Panc1 (cell line): ENCODE results near the gene ADARB2.

Source experiments
- POLR2AphosphoS5 ChIP-seq: IDR thresholded peaks from 2 replicates; pipeline ENCODE4 v1.6.1; 2012; ENCODE audit warnings: mild to moderate bottlenecking, low read depth, low read length, moderate library complexity
- SIN3A ChIP-seq: IDR thresholded peaks from 2 replicates; pipeline ENCODE4 v1.6.1; 2012; ENCODE audit warnings: low read depth, mild to moderate bottlenecking, low read length, moderate library complexity, borderline replicate concordance; ENCODE audit not compliant: insufficient read depth
- TCF7L2 ChIP-seq: IDR thresholded peaks from 2 replicates; pipeline ENCODE4 v1.6.1; 2011; ENCODE audit warnings: mild to moderate bottlenecking, low read depth, low read length, inconsistent platforms
- TF ChIP-seq, protein P1 (sequence below): fragments of 450-650 bp; IDR thresholded peaks from 2 replicates; pipeline ENCODE4 v1.5.1; 2017; ENCODE audit warnings: mild to moderate bottlenecking
- TF ChIP-seq, protein P2 (sequence below), 2 experiments: IDR thresholded peaks; 2 replicates each; pipeline ENCODE4 v1.6.1; 2011 to 2012; ENCODE audit warnings: low read depth in 2 of 2, control low read depth in 1 of 2, low read length in 1 of 2, mild to moderate bottlenecking in 1 of 2, moderate library complexity in 1 of 2; ENCODE audit not compliant: insufficient read depth in 1 of 2

DNA sequence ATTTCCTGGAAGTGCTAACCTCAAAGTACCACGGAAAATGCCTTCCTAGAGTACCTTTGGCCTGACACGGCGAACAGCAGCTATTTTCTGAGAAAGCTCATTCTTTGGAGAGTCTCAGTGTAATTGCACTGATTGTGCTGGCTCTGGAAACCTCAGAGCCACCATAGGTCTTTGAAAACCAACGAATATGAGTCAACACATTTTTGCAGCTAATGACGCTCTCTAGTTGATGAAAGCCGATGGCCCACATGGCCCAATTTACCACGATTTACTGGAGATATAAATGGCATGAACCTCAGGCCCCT lies 187.1 kb downstream of the ADARB2 start:
- TF ChIP-seq, protein P1, sequence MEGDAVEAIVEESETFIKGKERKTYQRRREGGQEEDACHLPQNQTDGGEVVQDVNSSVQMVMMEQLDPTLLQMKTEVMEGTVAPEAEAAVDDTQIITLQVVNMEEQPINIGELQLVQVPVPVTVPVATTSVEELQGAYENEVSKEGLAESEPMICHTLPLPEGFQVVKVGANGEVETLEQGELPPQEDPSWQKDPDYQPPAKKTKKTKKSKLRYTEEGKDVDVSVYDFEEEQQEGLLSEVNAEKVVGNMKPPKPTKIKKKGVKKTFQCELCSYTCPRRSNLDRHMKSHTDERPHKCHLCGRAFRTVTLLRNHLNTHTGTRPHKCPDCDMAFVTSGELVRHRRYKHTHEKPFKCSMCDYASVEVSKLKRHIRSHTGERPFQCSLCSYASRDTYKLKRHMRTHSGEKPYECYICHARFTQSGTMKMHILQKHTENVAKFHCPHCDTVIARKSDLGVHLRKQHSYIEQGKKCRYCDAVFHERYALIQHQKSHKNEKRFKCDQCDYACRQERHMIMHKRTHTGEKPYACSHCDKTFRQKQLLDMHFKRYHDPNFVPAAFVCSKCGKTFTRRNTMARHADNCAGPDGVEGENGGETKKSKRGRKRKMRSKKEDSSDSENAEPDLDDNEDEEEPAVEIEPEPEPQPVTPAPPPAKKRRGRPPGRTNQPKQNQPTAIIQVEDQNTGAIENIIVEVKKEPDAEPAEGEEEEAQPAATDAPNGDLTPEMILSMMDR: no peak
- TF ChIP-seq POLR2AphosphoS5 (no peak), SIN3A (no peak), TCF7L2 (no peak)
- TF ChIP-seq, protein P2, sequence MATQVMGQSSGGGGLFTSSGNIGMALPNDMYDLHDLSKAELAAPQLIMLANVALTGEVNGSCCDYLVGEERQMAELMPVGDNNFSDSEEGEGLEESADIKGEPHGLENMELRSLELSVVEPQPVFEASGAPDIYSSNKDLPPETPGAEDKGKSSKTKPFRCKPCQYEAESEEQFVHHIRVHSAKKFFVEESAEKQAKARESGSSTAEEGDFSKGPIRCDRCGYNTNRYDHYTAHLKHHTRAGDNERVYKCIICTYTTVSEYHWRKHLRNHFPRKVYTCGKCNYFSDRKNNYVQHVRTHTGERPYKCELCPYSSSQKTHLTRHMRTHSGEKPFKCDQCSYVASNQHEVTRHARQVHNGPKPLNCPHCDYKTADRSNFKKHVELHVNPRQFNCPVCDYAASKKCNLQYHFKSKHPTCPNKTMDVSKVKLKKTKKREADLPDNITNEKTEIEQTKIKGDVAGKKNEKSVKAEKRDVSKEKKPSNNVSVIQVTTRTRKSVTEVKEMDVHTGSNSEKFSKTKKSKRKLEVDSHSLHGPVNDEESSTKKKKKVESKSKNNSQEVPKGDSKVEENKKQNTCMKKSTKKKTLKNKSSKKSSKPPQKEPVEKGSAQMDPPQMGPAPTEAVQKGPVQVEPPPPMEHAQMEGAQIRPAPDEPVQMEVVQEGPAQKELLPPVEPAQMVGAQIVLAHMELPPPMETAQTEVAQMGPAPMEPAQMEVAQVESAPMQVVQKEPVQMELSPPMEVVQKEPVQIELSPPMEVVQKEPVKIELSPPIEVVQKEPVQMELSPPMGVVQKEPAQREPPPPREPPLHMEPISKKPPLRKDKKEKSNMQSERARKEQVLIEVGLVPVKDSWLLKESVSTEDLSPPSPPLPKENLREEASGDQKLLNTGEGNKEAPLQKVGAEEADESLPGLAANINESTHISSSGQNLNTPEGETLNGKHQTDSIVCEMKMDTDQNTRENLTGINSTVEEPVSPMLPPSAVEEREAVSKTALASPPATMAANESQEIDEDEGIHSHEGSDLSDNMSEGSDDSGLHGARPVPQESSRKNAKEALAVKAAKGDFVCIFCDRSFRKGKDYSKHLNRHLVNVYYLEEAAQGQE (IDR thresholded peaks at IDR 0.05; ENCODE audit: insufficient read depth in 1 of 2, low read depth in 2 of 2, low read length in 1 of 2): no peak
